Epithelial cell of esophagus (primary cell): ENCODE data around the gene HCLS1.

ENCODE experiments used
- DNase-seq: peaks from one replicate; pipeline ENCODE4 v3.0.0; 2010; ENCODE audit warnings: low read depth
- H3K4me3 ChIP-seq: 2 replicates; pipeline ENCODE4 v1.5.1; 2011; ENCODE audit warnings: mild to moderate bottlenecking, low read length, control low read depth
- CTCF ChIP-seq: IDR thresholded peaks from 2 replicates; pipeline ENCODE4 v1.5.1; 2011; ENCODE audit warnings: low read depth, mild to moderate bottlenecking, low read length, control low read depth, inconsistent platforms; ENCODE audit not compliant: insufficient read depth; ENCODE audit errors: missing control alignments

The HCLS1 gene

DNA sequence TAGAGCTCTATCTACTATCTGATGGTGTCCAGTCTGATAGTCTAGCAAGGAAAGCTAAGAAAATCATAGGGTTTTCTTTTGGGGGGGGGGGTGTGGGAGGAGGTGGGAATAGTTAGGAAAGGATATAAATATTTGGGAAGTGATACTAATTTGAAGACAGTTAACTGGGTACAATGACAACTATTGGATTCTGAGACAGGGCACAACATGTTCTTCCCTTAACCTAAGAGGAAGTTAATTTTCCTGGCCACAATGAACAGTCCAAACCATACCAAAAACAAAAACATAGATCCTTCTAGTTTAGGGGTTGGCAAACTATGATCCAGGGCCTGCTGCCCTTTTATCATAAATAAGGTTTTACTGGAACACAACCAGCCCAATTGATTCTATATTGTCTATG lies 10.0 kb upstream of the HCLS1 start:
- TF ChIP-seq CTCF: no peak

DNA sequence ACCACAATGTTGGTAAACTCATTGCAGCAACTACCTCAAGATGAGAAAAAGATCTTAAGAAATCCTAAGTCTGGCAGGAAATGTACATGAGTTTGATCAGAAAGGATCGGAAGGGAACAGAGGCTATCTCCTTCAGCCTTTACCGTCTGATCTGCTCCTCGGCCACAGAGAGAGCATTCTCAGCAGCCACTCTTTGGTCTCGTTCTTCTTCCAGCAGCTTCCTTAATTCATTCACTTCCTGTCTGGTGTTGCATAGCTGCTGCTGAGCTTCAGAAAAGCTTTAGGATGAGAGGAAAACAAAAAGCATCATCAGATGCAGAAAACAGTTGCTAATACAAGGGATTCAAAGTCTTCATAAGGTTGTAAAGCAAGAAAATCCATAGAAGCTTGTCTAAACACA lies 6.6 kb upstream of the HCLS1 start:
- no peak for DNase-seq
- no peak for TF ChIP-seq CTCF
- H3K4me3 ChIP-seq: no peak overlapping the region

More for the DNA sequence above, 10.0 kb upstream of the HCLS1 start:
- no peak overlapping the region for H3K4me3 ChIP-seq
- DNase-seq: no peak

DNA sequence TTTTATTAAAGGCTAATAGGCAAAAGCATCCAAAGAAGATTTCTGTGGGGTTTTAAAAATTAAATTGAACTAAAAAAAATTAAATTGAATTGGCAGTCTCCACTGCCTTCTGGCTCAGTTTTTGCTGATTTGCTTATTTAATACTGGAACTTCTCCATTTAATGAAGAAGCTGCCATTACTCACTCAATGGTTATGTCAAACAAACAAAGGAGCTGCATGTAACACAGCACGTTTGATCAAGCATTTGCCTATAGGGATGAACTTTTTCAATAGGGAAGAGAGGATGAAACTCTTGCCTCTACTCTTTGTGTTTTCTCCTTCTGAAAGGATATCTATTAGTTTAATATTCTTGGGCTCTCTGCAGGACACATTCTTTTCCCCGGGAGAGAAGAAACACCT lies 4.8 kb upstream of the HCLS1 start:
- TF ChIP-seq CTCF: no peak
- H3K4me3 ChIP-seq: no peak overlapping the region

DNA sequence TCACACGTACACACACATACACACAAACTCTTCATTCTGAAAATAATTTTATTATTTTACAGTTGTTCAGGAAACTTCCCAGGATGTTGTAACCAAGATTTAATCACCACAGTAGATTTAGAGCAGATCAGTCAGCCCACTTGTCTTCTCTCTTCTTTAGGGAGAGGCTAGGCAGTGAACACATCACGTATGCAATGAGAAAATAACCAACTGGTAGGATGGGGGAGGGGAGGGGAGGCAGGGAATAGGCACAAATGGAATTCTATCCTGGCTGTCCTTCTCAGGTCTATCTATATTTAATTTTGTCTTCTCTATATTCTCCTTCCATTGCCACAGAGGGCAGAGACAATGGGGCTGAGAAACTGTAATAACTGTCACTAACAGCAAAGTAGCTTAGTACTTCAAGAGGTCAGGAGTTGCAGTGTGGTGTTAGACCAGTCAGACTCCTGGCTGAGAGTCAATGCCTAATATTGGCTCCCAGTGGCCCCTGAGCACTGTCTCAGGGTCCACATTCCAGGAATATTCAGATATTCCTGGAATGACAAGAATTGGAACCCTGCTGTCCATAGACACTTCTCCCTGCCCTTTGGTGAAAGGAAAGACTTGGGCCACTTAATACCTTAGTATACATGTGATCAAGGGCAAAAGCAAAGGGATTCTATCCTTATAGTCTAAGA lies 2.6 kb upstream of the HCLS1 start:
- no peak for DNase-seq
- TF ChIP-seq CTCF: no peak
- H3K4me3 ChIP-seq: no peak overlapping the region

More for the DNA sequence above, 4.8 kb upstream of the HCLS1 start:
- DNase-seq: no peak

GRCh38 chr3:121662742-121663141 lies 2.0 kb upstream of the HCLS1 start:
- no peak for TF ChIP-seq CTCF
- no peak for DNase-seq
- H3K4me3 ChIP-seq: no peak overlapping the region

GRCh38 chr3:121661376-121661775 lies 673 bp upstream of the HCLS1 start:
- peak; percentile 86 for DNase-seq
- no peak for TF ChIP-seq CTCF
- no peak overlapping the region for H3K4me3 ChIP-seq

- no peak overlapping the region for H3K4me3 ChIP-seq
- DNase-seq: no peak
- TF ChIP-seq CTCF: no peak
Observed at GRCh38 chr3:121659586-121659985, 1.1 kb downstream of the HCLS1 start.
